Activated naive CD4-positive, alpha-beta T cell (primary cell): Measurements from ENCODE around the gene SLF1.

ENCODE experiments used
- DNase-seq, 4 experiments: peaks; one replicate each; lab custom pipeline; 2025; lab: John Stamatoyannopoulos, UW

Gene SLF1

GRCh38 chr5:94661086-94661485, 42.6 kb downstream of the SLF1 start:
- DNase-seq, result no peak

GRCh38 chr5:94667937-94668336, 49.5 kb downstream of the SLF1 start:
- no peak for DNase-seq

- DNase-seq, result no peak
Measured at GRCh38 chr5:94670726-94671125, 52.3 kb downstream of the SLF1 start.

GRCh38 chr5:94672746-94673145, 54.3 kb downstream of the SLF1 start:
- no peak for DNase-seq

GRCh38 chr5:94674490-94675382, 56.3 kb downstream of the SLF1 start:
- no peak for DNase-seq

- DNase-seq, result no peak
Measured at GRCh38 chr5:94675965-94676618, 57.6 kb downstream of the SLF1 start.

- no peak for DNase-seq
Measured at GRCh38 chr5:94682814-94683520, 64.5 kb downstream of the SLF1 start.

GRCh38 chr5:94689908-94690307, 71.4 kb downstream of the SLF1 start:
- DNase-seq, result no peak

GRCh38 chr5:94690778-94691177, 72.3 kb downstream of the SLF1 start:
- no peak for DNase-seq

GRCh38 chr5:94691291-94691690, 72.8 kb downstream of the SLF1 start:
- no peak for DNase-seq

- DNase-seq, result no peak
Measured at GRCh38 chr5:94691949-94692348, 73.5 kb downstream of the SLF1 start.

- no peak for DNase-seq
Measured at GRCh38 chr5:94692581-94692980, 74.1 kb downstream of the SLF1 start.

- DNase-seq, result no peak
Measured at GRCh38 chr5:94693043-94693822, 74.8 kb downstream of the SLF1 start.

- DNase-seq, result no peak
Measured at GRCh38 chr5:94693845-94694370, 75.4 kb downstream of the SLF1 start.

- no peak for DNase-seq
Measured at GRCh38 chr5:94694671-94695070, 76.2 kb downstream of the SLF1 start.

GRCh38 chr5:94698197-94698596, 79.7 kb downstream of the SLF1 start:
- no peak for DNase-seq

GRCh38 chr5:94699562-94699961, 81.1 kb downstream of the SLF1 start:
- no peak for DNase-seq

GRCh38 chr5:94700592-94700991, 82.1 kb downstream of the SLF1 start:
- DNase-seq, result no peak

- DNase-seq, result no peak
Measured at GRCh38 chr5:94702729-94703128, 84.3 kb downstream of the SLF1 start.

GRCh38 chr5:94705427-94705826, 87.0 kb downstream of the SLF1 start:
- DNase-seq, result no peak

GRCh38 chr5:94707359-94707758, 88.9 kb downstream of the SLF1 start:
- no peak for DNase-seq

GRCh38 chr5:94709277-94709676, 90.8 kb downstream of the SLF1 start:
- no peak for DNase-seq
